C4-2B (cell line): ENCODE measurements around the gene PVALEF.

Source experiments
- H3K27ac ChIP-seq: fragments of 450-650 bp; 2 replicates; pipeline ENCODE4 v1.5.1; 2017
- ZFX ChIP-seq: fragments of 450-650 bp; IDR thresholded peaks from 2 replicates; pipeline ENCODE4 v1.6.1; 2017
- TF ChIP-seq, protein P1 (sequence below): fragments of 450-650 bp; conservative IDR thresholded peaks from 2 replicates; pipeline ENCODE4 v1.5.1; 2017; ENCODE audit warnings: mild to moderate bottlenecking

PVALEF gene

GRCh38 chr17:81204578-81204977 lies 39.3 kb downstream of the PVALEF start:
- H3K27ac ChIP-seq: no peak overlapping the region
- TF ChIP-seq ZFX: no peak
- TF ChIP-seq, protein P1, sequence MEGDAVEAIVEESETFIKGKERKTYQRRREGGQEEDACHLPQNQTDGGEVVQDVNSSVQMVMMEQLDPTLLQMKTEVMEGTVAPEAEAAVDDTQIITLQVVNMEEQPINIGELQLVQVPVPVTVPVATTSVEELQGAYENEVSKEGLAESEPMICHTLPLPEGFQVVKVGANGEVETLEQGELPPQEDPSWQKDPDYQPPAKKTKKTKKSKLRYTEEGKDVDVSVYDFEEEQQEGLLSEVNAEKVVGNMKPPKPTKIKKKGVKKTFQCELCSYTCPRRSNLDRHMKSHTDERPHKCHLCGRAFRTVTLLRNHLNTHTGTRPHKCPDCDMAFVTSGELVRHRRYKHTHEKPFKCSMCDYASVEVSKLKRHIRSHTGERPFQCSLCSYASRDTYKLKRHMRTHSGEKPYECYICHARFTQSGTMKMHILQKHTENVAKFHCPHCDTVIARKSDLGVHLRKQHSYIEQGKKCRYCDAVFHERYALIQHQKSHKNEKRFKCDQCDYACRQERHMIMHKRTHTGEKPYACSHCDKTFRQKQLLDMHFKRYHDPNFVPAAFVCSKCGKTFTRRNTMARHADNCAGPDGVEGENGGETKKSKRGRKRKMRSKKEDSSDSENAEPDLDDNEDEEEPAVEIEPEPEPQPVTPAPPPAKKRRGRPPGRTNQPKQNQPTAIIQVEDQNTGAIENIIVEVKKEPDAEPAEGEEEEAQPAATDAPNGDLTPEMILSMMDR: no peak

DNA sequence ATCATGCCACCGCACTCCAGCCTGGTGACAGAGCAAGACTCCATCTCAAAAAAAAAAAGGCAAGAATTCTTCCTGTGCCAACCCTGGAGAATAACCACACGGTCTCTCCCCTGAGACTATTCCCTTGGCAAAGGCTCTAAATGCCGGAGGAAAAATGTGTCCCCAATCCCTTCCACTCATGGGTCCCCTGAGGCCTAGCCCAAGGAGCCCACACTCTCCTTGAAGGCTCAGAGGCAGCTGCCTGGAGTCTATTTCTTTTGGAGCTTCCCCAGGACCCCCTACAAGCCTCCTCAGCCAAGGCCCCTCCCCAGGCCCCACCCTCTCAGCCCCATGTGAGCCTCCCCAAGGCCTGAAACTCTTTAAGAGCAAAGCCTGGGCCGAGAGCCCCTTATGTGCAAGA lies 40.9 kb downstream of the PVALEF start:
- no peak overlapping the region for H3K27ac ChIP-seq
- TF ChIP-seq, protein P1: no peak
- no peak for TF ChIP-seq ZFX

DNA sequence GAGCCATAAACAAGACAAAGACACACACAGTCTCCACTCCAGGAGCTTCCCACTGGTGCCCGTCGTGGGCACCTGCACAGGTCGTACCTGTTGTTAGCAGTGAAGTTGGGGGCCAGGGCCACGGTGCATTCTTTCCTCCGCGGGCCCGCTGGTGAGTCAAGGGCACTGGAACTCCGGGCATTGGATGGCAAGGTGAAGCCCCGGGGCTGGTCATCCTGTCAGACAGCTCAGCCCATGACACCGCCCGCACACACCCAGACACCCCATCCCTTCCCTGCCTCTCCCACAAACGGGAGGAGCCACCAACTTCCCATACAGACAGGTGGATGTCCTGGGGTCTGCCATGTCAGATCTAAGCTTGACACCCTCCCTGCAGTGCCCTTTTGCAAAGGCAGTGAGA lies 41.4 kb downstream of the PVALEF start:
- no peak overlapping the region for H3K27ac ChIP-seq
- TF ChIP-seq, protein P1: no peak
- TF ChIP-seq ZFX: no peak

GRCh38 chr17:81207610-81208581 lies 42.6 kb downstream of the PVALEF start:
- no peak overlapping the region for H3K27ac ChIP-seq
- no peak for TF ChIP-seq ZFX
- TF ChIP-seq, protein P1: no peak

DNA sequence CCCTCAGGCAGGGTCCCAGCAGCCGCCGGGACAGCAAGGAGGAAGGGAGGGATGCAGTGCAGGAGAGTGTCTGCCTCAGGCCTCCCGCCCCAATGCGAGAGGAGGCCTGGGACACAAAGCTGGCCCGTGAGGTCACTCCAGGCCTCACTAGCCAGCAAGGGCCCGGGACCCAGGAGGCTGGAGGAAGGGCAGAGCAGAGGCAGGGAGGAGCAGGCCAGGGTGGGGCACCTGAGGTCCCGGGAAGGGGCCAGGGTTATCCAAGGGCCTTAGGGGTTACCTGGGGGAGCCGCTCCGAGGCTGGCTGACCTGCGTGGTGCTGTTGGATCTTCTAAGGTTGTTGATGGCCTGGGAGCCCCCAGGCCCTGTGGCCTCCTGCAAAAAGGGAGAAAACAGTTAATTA lies 43.3 kb downstream of the PVALEF start:
- no peak overlapping the region for H3K27ac ChIP-seq
- TF ChIP-seq, protein P1: no peak
- no peak for TF ChIP-seq ZFX

- TF ChIP-seq ZFX: no peak
- TF ChIP-seq, protein P1: no peak
- no peak overlapping the region for H3K27ac ChIP-seq
Observed at GRCh38 chr17:81209141-81209540, 43.8 kb downstream of the PVALEF start.

DNA sequence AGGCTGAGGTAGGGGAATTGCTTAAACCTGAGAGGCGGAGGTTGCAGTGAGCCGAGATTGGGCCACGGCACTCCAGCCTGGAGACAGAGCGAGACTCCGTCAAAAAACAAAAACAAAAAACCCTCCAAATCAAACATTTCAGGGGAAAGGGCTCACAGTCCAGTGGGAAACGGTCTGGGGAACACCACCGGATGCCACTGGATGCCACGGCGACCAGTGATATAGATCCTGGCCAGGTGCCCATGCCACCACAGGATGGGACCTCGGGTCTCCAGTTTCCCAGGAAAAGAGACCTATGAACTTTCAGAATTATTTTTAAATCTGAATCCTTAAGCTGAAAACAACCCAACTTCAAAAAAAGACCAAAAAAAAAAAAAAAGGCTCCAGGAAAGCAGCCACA lies 45.2 kb downstream of the PVALEF start:
- no peak for TF ChIP-seq ZFX
- TF ChIP-seq, protein P1: no peak
- no peak overlapping the region for H3K27ac ChIP-seq
